Spinal cord (tissue), 10 donors: ENCODE results near the gene TSPYL2. TPM values are rescaled to one million over a fixed set of nuclear protein-coding genes. Genes with fewer than 3 reads are reported as not detected.

ENCODE experiments used
- DNase-seq, 6 donors: peaks; one replicate each; pipeline versions ENCODE4 v3.0.0 to v3.0.0-alpha.2; 2013 to 2015; ENCODE audit warnings: low spot score in 6 of 6, low read depth in 4 of 6
- H3K27ac ChIP-seq: one replicate; pipeline ENCODE4 v1.5.1; 2013; ENCODE audit warnings: low read depth, low read length, control low read depth
- H3K27me3 ChIP-seq: one replicate; pipeline ENCODE4 v1.6.1; 2013; ENCODE audit warnings: low read length; ENCODE audit not compliant: control insufficient read depth, insufficient read depth
- H3K36me3 ChIP-seq: one replicate; pipeline ENCODE4 v1.6.1; 2013; ENCODE audit warnings: low read length; ENCODE audit not compliant: control insufficient read depth, insufficient read depth
- H3K4me1 ChIP-seq: one replicate; pipeline ENCODE4 v1.6.1; 2013; ENCODE audit warnings: low read length; ENCODE audit not compliant: control insufficient read depth, insufficient read depth
- H3K4me3 ChIP-seq: one replicate; pipeline ENCODE4 v1.5.1; 2013; ENCODE audit warnings: low read depth, low read length, control low read depth
- H3K9me3 ChIP-seq: one replicate; pipeline ENCODE4 v1.6.1; 2013; ENCODE audit warnings: low read length; ENCODE audit not compliant: control insufficient read depth, insufficient read depth
- WGBS: methylation state at CpG from one replicate; pipeline ENCODE4 v1.1.5; 2013; ENCODE audit warnings: missing lambda C conversion rate; ENCODE audit not compliant: insufficient coverage; 5-methylcytosine and 5-hydroxymethylcytosine counted together
- polyA plus RNA-seq, 2 donors: library from polyadenylated mRNA; unstranded; fragments of 120-200 nt; gene quantifications; one replicate each; pipeline ENCODE4 v1.2.1, GENCODE V29; 2013; ENCODE audit not compliant: insufficient read length in 2 of 2
- total RNA-seq, 2 donors: library from RNA; depleted of rRNA in 1 of 2; stranded (reverse); fragments of 120-200 nt in 1 of 2; fragments of >200 nt in 1 of 2; gene quantifications; one replicate each; pipeline versions ENCODE4 v1.2.3 to v1.2.4, GENCODE V29; 2013 to 2014
- donor health status: healthy.

TSPYL2 gene
- total and polyA plus RNA-seq, 4 donors, result 32.2 to 72.0 (median 44.5) TPM

DNA sequence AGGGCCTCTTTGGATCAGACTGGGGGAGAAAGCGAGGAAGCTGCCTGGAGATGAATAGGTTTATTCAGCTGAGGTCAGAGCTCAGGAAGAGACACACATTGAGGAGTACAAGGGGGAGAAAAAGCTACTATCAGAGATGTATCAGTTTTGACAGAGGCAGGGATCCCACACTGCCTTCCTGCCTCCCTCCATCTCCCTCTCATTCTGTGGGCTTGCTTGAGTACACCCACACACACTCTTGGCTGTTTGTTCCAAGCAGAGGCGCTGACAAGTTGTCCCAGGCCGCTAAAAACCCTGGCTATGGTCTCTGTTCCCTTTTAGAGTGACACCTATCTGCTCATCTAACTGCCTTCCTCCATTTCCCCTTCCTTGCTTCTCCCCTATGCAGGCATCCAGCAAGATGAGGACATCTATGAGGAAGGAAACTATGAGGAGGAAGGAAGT, 5.2 kb downstream of the TSPYL2 start:
- DNase-seq, result no peak
- Histone ChIP-seq H3K4me1 (peaks cover 25% of the 10 kb centered on the region), H3K36me3 (peaks cover 18% of the 10 kb centered on the region), H3K27ac (peak overlapping the region; percentile 36), H3K27me3 (peaks cover 31% of the 10 kb centered on the region), H3K9me3 (no peaks in the 10 kb centered on the region), H3K4me3 (no peak overlapping the region)
- WGBS, result 83% methylated on average over 2 of the region's 3 CpGs

DNA sequence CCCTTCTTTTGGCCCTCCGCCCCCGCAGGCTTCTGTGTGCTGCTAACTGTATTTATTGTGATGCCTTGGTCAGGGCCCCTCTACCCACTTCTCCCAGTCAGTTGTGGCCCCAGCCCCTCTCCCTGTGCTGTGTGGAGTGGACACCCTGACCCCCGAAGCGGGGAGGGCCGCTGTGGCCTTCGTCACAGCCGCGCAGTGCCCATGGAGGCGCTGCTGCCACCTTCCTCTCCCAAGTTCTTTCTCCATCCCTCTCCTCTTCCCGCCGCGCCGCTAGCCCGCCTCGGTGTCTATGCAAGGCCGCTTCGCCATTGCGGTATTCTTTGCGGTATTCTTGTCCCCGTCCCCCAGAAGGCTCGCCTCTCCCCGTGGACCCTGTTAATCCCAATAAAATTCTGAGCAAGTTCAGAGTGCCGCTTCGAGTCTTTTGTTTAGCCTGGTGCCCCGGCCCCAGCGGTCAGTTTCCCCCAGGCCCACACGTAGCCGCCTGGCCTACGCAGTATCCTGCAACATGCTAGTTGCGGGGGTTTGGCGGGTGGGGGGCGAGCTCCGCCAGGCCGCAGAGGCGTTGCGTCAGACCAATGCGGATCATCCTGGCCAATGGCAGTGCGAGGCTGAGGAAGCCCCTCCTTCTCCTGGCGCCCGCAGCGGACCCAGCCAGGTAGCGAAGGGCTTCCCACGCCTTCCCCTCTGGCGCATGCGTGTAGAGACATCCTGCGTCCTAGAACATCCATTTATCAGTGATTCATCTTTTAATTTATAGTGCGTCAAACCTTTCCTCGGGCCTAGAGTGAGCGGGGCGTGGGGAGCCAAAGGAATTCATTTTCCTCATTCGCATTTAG, 6.2 kb downstream of the TSPYL2 start:
- Histone ChIP-seq H3K27me3 (peaks cover 27% of the 10 kb centered on the region), H3K4me1 (peaks cover 29% of the 10 kb centered on the region)
- 30% methylated on average over 42 of the region's 51 CpGs for WGBS

DNA sequence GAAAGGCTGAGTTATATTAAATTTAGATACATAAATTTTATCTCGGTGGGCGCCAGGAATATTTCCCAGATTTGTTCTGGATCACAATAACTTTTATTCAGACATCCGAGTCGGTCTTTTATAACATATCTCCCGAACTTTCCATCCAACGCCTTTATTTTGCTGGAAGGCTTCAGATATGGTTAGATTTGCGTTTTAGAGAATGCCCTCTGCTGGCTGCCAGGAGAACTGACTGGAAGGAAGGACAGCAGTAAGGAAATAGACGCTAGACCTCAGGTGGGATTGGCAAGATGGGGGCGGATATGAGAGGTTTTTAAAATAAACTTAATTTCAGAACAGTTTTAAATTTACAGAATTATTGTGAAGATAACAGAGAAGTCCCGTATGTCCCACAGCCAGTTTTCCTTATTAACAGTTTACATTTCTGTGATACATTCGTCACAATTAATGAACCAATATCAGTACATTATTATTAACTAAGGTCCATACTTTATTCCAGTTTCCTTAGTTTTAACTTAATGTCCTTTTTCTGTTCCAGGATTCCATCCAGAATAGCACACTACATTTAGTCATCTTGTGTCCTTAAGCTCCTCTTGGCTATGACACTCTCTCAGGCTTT, 7.2 kb downstream of the TSPYL2 start:
- peaks cover 18% of the 10 kb centered on the region for H3K36me3 ChIP-seq
- DNase-seq, result peak in 2 of 6 donors; percentile 79 to 91
- H3K27me3 ChIP-seq, result peaks cover 27% of the 10 kb centered on the region
- no peaks in the 10 kb centered on the region for H3K9me3 ChIP-seq
- peak overlapping the region; percentile 44 for H3K4me3 ChIP-seq
- peak overlapping the region; percentile 69 for H3K27ac ChIP-seq
- 100% methylated on average over 1 of the region's 11 CpGs for WGBS
- peaks cover 25% of the 10 kb centered on the region for H3K4me1 ChIP-seq

More for the DNA sequence above, 6.2 kb downstream of the TSPYL2 start:
- peak overlapping the region; percentile 44 for H3K4me3 ChIP-seq
- DNase-seq, result peak in 3 of 6 donors; percentile 70 to 97 (median 93)
- H3K27ac ChIP-seq, result peak overlapping the region; percentile 69
- peaks cover 18% of the 10 kb centered on the region for H3K36me3 ChIP-seq
- H3K9me3 ChIP-seq, result no peaks in the 10 kb centered on the region

DNA sequence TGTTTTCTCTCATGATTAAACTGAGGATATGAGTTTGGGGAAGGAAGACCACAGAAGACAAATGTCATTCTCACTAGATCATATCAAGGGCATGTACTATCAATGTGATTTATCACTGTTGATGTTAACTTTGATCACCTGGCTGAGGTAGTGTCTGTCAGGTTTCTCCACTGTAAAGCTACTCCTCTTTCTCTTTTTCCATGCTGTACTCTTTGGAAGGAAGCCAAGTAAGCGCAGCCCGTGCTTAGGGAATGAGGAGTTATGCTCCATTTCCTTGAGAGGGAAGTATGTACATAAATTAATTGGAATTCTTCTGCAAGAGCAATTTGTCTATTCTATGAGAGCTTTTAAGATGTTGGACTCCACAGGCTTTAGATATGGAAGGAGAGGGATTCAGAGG, 7.8 kb downstream of the TSPYL2 start:
- Histone ChIP-seq H3K36me3 (peaks cover 13% of the 10 kb centered on the region), H3K4me1 (peaks cover 19% of the 10 kb centered on the region), H3K27me3 (peaks cover 26% of the 10 kb centered on the region), H3K27ac (no peak overlapping the region), H3K9me3 (no peaks in the 10 kb centered on the region), H3K4me3 (no peak overlapping the region)
- DNase-seq, result no peak
- 57% methylated on average over 2 of the region's 2 CpGs for WGBS

DNA sequence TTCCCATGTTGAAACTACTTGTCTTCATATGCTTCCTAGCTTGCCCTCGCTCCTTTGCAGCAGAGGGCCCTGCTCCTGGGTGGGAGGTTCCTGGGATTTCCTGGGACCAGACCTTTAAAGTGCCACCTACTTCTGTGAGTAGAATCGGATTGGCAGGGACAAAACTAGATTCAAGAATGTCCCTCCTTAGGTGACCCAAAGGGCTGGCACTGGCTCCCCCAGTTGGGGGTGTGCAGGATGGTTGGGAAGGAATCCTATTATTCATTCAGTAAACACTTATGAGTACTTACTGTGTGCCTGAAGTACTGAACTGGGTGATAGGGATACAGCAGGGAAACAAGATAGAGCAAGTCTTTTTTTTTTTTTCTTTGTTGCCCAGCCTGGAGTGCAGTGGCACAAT, 9.2 kb downstream of the TSPYL2 start:
- no peak overlapping the region for H3K27ac ChIP-seq
- no peak for DNase-seq
- WGBS, result 80% methylated on average over 2 of the region's 2 CpGs
- no peaks in the 10 kb centered on the region for H3K9me3 ChIP-seq
- peaks cover 20% of the 10 kb centered on the region for H3K27me3 ChIP-seq
- peaks cover 17% of the 10 kb centered on the region for H3K4me1 ChIP-seq
- H3K36me3 ChIP-seq, result peaks cover 6% of the 10 kb centered on the region
- no peak overlapping the region for H3K4me3 ChIP-seq

DNA sequence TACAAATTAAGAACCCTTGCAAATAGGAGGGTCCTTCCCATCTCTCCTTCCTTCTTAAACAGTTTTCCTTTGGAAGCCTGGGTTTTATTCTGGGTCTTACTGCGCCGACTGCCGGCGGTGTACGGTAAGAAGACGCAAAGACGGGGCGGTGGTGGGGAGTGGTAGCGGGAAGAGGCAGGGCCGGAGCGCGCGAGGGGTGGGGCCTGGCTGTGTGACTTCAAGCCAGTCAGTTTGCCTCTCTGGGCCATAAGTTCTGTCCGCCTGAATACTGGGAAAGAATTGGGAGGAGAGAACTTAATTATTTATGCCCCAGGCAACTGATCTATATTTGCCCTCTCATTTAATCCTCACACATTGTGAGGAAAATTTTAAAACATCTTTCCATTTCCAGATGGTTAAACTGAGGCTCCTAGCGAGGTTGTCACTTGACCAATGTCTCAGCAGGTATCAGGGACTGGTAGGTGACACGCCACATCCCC, 11.0 kb downstream of the TSPYL2 start:
- Histone ChIP-seq H3K9me3 (no peaks in the 10 kb centered on the region), H3K27ac (peak overlapping the region; percentile 92), H3K4me1 (peaks cover 11% of the 10 kb centered on the region), H3K36me3 (peaks cover under 1% of the 10 kb centered on the region), H3K4me3 (peak overlapping the region; percentile 68), H3K27me3 (peaks cover 15% of the 10 kb centered on the region)
- peak in 2 of 6 donors; percentile 80 for DNase-seq
- WGBS, result 36% methylated on average over 12 of the region's 16 CpGs

DNA sequence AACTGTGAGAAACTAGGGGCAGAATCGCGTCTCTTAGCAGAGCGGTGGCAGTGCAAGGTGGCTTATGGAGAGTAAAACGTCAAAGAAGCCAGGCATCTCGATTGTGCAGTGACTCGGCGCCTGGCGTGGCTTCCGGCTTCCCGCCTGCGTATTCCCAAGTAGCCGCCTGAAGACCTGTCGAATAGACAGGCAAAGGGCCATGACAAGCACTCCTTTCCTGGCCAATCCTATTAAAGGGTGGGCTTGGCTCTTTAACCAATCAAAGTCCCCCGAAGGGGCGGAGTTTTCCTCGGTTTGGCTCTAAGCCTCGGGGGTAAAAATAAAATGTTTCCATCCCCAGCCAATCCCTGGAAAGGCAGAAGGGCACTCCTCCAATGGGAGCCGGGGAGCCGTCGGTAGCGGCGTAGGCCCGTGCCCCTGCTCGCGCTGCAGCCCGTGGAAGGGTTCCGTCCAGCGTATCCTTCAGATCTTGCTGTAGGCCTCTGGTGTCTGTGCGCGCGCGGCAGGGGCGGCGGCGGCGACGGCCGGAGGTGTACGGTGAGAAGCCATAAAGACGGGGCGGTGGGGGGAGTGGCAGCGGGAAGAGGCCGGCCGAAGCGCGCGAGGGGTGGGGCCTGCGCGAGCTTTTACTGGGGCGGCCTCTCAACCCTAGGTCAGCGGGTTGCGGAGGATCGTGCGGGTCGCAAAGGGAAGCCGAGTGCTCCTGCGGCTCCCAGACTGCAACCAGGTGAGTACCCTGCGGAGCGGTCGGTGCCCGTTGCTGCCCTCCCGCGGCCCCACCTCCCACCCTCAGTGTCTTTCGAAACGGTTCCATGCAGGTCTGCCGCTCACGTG, 11.8 kb downstream of the TSPYL2 start, which contains the start of gene KANTR:
TSS of gene KANTR (plus strand) at position 395 of the 834 bp plus-strand sequence. CDS start 30,131 bp downstream, outside the sequence.
- H3K36me3 ChIP-seq, result no peaks in the 10 kb centered on the region
- no peaks in the 10 kb centered on the region for H3K9me3 ChIP-seq
- peaks cover 9% of the 10 kb centered on the region for H3K27me3 ChIP-seq
- H3K27ac ChIP-seq, result peak within 1 kb of the TSS; percentile 92
- H3K4me3 ChIP-seq, result peak within 1 kb of the TSS; percentile 68
- peaks cover 4% of the 10 kb centered on the region for H3K4me1 ChIP-seq
- 28% methylated on average over 67 of the region's 67 CpGs for WGBS
- DNase-seq, result peak; percentile 77 to 98 (median 88)

DNA sequence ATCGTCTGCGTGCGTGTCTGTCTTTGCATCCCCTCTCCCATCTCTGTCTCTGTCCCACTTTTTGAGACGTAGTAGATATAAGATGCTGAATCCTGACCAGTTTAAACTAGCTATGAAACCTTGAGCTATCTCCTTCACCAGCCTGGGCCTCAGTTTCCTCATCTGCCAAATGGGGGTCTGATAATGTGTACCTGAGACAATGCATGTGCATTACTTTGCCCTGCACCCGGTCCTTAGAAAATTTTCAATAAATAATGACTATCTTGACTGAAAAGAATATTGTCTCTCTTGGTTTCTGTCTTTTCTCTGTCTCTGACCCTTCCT, 12.4 kb downstream of the TSPYL2 start:
- Histone ChIP-seq H3K4me3 (peak overlapping the region; percentile 68), H3K9me3 (no peaks in the 10 kb centered on the region), H3K27ac (peak overlapping the region; percentile 67), H3K36me3 (no peaks in the 10 kb centered on the region), H3K27me3 (peaks cover 9% of the 10 kb centered on the region), H3K4me1 (peaks cover 4% of the 10 kb centered on the region)
- DNase-seq, result no peak
- 50% methylated on average over 2 of the region's 5 CpGs for WGBS

DNA sequence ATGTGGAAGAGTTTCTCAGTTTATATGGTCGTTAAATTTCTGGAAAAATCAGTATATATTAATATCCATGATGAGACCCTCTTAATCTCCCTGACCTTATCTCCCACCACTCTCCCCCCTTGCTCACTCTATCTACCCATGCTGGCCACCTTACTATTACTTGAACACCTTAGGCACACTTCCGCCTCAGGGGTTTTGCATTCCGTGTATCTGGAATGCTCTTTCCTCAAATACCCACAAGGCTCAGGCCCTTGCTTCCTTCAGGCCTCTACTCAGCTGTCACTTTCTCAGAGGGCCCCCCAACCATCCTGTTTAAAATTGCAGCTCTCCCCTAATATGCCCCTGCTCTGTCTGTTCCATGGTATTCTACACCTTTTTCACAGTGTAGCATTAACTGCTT, 13.6 kb downstream of the TSPYL2 start:
- DNase-seq, result no peak
- 81% methylated on average over 2 of the region's 3 CpGs for WGBS
- Histone ChIP-seq H3K4me3 (no peak overlapping the region), H3K4me1 (peaks cover 4% of the 10 kb centered on the region), H3K36me3 (no peaks in the 10 kb centered on the region), H3K9me3 (no peaks in the 10 kb centered on the region), H3K27ac (no peak overlapping the region), H3K27me3 (peaks cover 9% of the 10 kb centered on the region)
